ENCODE results near the gene PROSER2.

Gene PROSER2

DNA sequence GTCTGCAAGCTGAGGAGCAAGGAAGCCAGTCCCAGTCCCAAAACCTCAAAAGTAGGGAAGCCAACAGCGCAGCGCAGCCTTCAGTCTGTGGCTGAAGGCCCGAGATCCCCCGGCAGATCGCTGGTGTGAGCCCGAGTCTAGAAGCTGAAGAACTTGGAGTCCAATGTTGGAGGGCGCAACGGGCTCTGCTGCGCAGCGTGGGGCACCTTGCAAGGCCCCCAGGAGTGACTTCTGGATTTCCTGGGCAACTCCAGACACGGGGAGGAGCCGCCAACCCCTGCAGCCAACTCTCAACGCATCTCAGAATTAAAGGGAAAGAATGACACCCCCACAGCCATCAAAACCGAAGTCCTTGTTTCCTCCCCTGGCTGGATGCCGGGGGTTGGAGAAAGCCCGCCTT, 18.8 kb upstream of the PROSER2 start:
- DNase-seq (ENCODE audit: low spot score), result no peak

DNA sequence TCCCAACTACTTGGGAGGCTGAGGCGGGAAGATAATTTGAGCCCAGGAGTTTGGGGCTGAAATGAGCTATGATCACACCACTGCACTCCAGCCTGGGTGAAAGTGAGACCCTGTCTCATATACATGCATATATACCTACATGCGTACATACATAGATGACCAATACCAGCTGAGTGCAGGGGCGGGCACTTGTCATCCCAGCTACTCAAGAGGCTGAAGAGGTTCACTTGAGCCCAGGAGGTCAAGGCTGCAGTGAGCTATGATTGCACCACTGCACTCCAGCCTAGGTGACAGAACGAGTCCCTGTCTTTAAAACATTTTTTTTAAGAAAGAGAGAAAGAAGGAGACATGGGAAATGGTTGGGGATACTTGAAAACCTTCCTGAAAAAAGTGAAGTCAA, 17.4 kb upstream of the PROSER2 start:
- no peak for DNase-seq (ENCODE audit: low spot score)

DNA sequence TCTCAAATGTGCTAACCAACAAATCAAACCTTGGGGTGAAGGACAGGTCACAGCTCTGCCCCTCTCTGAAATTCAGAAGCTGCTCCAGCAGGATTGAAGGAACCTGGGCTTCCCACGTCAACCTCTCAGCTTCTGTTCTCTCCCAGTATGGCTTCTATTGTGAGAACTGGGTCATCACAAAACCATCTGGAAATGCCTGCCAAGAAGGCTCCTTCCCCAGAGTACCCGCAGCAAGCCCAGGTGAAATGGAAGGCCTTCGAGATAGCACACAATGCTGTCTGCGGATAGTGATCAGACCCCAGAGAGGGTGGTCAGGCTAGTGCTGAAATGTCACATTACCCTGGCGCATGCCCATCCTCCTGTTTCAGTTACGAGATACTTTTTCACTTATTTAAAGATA, 16.4 kb upstream of the PROSER2 start:
- no peak for DNase-seq (ENCODE audit: low spot score)

DNA sequence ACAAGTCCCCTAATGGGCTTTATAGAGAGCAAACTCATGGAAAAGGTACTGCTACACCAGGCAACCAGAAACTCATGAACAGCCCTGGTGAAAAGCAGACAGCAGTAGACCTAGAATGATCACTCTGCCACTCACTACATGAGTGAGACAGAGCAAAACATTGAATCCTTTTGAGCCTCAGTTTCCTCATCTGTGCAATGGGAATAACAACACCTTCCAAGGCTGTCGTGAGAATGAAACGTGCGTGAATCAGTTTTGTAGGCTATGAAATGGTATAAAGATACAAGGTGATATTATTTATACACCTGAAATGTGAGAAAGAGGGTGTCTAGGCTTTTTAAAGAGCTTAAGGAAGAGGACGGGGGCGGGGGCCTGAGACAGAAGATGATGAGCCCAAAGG, 14.3 kb upstream of the PROSER2 start:
- no peak for DNase-seq (ENCODE audit: low spot score)

DNA sequence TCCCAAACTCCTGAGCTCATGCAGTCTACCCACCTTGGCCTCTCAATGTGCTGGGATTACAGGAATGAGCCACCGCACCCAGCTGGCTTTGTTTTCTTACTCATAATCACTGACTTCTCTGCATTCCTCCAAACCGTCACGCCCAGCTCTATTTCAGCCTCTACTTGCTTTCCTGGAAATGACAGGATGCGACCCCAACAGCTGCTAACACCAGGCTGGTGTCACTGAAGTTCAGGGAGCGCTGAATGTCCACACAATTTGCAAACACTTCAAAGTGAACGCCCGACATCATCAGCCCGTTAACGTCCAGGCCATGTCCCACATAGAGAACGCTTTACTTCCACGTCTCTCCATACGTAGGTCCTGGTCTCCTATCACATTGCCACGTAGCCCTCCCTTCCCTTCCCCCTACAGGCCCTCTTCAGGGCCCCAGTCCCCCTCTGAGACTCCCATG, 12.8 kb upstream of the PROSER2 start:
- DNase-seq (ENCODE audit: low spot score), result no peak

DNA sequence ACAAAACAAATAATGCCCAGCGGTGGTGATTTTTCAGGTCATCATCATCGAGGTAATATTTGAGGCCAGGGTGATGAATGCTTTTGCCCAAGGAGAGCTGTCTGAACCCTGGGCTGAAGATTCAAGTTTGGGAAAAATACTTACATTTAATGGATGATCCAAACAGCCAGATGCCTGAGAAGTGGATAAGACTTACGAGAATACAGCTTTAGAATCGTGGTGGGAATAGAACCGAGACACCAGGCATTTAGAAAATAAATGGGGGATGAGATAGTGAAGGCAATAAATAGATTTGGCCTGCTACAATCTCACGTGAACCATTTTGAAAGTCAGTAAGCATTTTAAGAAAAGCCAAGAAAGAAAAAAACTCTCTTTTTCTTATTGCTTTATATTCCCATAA, 12.2 kb upstream of the PROSER2 start:
- DNase-seq (ENCODE audit: low spot score), result no peak

DNA sequence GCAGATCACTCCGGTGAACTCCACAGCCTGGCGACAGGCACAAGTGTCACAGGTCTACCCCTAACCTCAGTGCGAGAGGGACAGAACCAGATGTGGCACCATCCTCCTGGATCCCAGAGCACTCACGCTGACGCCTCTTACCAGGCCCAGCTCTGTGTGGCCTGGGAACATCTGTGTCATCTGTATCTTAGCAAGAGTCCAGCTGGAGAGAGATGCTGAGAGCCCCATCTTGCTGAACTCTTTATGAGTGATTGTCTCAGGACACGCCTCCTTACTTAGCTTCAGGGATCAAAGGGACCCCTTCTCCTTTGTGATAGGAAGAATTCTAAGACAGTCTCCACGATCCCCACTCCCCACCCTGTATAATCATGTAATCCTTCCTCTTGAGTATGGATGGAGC, 10.0 kb upstream of the PROSER2 start:
- no peak for DNase-seq (ENCODE audit: low spot score)

DNA sequence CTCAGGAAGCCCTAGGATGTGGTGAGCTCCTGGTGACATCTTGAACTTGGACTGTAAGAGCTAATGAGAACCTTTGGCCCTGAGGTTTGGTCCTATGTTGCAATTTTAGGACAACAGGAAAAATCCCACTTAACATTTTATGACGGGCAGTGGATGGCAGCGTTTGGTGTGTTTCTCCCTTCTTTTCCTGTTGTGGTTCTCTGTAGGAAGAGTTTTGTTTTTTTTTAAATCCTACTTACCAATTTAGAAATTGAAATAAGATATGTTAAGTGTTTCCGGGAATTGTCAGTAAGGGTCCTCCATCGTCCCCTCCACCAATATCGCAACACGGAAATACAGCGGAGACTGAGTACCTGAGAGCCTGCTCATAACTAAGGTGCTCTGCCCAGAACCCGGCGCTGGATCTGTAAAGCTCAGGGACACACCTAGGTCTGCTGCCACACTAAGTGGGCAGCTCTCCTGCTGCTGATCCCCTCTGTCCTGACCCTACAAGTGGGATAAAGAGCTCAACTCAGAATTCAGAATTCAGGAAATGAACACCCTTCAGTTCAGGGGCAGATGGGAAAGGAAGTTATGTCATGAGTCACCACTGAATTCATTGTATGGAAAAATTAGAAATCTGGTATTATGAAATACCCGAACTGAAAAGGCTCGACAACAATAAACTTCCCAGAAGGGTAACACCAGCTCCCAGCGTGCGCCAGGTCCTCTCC, 9.1 kb upstream of the PROSER2 start:
- DNase-seq (ENCODE audit: low spot score), result no peak

DNA sequence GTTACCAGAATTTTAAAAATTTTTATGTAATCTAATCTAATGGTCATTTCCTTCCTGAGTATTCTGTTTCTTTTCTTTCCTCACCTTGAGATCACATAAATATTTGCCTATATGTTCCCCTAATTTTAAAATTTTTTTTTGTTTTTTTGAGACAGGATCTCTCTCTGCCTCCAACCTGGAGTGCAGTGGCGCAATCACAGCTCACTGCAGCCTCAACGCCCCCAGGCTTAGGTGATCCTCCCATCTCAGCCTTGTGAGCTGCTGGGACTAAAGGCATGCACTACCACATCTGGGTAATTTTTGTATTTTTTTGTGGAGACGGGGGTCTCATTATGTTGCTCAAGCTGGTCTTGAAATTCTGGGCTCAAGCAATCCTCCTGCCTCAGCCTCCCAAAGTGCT, 4.1 kb upstream of the PROSER2 start:
- no peak for DNase-seq (ENCODE audit: low spot score)

DNA sequence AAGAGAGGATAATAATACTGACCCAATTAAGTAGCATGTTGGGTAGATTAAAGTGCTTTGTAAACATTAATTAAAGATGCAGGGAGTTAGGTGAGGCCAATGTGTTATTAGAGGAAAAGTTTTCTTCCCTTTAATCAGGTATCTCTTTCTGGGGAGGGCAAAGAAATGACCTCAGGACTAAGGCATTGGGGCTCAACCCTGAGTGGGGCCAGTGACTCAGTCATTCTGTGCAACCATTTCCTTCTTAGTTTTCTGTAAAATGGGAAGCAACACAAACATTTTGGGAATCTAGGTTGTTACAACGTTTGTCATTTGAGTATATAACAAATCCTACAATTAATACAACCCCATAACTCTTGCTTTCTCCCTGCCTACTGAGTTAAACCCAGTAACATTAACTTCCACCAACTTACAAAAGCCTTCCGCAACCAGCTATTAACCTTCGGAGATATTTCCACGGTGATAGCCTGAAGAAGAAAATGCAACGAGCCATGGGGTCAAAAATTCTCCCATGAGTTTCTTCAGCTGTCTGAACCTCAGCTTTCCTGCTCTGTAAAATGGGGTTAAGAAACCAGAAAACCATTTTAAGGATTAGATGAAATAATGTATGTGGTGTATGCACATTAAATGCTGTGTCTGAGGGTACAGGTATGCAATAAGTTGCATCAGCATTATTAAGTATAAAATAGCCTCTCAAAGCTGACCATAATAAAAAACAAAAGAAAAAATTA, 965 bp upstream of the PROSER2 start:
- no peak for DNase-seq (ENCODE audit: low spot score)

DNA sequence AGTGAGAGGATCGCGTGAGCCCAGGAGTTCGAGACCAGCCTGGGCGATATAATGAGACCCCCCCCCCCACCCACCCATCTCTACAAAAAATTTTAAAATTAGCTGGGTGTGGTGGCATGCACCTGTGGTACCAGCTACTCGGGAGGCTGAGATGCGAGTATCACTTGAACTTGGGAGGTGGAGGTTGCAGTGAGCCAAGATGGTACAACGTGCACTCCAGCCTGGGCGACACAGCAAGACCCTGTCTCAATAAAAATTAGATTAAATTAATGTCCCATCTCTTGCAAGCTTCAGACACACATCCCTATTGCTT, 391 bp upstream of the PROSER2 start:
- no peak for DNase-seq (ENCODE audit: low spot score)

DNA sequence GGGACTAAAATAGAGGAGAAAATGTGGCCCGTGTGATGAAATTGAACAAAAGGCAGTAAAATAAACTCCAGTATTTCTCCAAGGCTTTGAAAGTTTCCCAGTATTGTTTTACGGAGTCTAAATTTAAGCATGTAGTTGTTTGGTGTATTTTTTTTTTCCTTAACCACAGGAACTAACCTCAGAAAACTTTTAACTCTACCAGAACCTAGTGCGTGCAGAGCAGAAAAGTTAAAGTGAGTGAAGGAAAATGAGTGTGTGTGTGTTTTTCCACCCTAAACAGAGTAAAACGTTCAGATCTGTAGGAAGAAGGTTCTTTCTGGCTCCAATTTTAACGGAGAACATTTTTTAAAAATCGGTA, 812 bp downstream of the PROSER2 start:
- DNase-seq (ENCODE audit: low spot score), result no peak

DNA sequence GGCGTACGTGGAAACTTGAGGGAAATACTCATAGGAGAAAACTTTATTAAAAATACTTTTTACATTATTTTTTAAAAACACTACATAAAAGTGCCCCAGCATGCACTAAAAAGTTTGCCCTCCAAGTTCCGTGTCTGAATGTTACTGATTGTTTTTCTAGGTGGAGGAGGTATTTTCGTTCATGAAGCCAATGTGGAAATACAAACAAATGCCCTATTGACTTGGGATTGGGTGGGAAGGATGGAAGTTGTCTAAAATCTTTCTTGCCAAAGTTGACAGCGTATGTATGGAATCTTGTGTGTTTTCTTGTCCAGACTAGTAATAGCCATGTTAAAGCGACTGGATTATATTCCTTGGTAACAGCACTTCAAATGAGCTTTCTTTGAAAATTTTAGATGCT, 1.2 kb downstream of the PROSER2 start:
- DNase-seq (ENCODE audit: low spot score), result no peak

DNA sequence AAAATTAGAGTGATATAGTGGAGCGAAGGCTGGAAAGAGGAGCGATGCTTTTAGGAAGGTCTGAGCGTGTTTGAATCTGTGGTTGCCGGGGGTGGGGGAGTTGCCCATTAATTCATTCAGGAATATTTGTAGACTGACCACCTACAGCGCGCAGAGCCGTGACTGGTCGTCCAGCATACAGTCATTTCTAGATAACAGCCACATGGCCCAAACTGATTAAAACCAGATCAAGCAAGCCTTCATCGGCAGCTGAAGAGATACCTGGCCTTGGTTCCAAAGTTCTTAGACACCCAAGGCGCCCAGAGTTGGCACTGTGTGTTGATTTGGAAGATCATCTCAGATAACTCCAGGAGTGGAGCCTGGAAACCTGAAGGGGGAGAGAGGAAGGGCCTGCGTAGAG, 1.7 kb downstream of the PROSER2 start:
- DNase-seq (ENCODE audit: low spot score), result no peak

DNA sequence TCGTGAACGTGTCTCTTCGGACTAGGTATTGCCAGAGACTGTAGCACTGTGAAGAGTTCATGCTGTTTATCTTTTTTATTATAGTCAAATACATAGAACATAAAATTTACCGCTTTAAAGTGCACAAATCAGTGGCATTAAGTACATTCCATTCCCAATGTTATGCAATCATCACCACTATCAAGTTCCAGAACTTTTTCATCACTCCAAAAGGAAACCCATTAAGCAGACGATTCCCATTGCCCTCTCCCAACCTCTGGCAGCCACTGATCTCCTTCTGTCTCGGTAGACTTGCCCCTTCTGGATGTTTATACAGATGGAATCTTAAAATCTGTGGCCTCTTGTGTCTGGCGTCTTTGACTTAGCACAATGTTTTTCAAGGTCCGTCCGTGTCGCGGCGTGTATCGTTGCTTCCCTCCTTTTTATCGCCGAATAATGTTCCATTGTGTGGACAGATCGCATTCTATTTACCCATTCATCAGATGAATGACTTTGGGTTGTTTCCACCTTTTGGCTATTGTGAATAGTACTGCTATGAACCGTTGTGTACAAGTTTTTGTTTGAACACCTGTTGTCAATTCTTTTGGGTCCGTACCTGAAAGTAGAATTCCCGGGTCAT, 2.7 kb downstream of the PROSER2 start:
- no peak for DNase-seq (ENCODE audit: low spot score)

DNA sequence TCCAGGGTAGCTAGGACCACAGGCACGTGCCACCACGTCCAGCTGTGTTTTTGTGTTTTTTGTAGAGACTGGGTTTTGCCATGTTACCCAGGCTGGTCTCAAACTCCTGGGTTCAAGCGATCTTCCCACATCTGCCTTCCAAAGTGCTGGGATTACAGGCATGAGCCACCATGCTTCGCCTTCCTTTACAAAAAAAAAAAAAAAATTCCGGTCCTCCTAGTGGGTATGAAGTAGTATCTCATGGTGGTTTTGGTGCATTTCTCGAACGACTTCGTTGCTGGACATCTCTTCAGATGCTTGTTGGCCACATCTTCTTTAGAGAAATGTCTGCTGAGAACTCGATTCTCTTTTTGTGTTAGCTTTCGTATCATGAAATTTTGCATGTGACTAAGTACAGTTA, 3.9 kb downstream of the PROSER2 start:
- no peak for DNase-seq (ENCODE audit: low spot score)

DNA sequence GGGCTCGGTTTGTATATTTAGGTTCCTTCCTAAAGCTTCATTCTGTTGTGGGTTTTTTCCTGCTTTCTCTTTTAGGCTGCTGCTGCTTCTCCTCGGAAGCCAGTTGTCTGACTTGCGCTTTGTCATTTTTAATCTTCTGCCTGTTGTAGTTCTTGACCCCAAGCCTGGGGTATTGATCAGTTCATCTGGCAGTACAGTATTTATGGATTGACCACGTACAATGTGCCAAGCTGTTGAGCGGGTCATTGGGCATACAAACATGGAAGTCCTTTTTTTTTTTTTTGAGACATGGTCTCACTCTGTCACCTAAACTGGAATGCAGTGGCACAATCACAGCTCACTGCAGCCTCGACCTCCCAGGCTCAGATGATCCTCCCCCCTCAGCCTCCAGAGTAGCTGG, 4.3 kb downstream of the PROSER2 start:
- no peak for DNase-seq (ENCODE audit: low spot score)

DNA sequence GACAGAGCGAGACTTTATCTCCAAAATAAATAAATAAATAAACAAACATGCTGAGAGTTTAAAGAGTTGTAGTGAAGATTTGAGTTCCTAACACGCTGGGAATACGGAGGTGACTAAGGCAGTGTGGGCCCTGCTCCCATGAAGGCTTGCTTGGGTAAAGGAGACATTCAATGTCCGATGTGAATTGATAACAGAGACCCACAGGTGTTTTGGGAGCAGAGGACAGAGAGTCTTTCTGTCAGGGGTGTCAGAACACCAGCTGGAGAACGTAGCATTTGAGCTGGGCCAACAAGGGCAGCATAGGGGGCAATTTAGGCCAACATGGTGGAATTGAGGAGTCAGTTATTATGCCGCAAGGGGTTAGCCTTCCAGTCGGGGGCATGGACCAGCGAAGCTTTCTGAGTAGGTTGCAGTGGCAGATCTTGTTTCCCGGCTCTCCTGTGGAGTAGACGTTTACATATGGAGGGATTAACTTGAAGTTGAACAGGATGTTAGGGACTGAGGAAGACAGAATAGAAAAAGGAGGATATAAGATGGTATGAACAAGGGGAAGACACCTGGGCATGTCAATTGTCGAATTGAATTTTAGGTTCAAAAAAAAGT, 5.6 kb downstream of the PROSER2 start:
- DNase-seq (ENCODE audit: low spot score), result no peak

DNA sequence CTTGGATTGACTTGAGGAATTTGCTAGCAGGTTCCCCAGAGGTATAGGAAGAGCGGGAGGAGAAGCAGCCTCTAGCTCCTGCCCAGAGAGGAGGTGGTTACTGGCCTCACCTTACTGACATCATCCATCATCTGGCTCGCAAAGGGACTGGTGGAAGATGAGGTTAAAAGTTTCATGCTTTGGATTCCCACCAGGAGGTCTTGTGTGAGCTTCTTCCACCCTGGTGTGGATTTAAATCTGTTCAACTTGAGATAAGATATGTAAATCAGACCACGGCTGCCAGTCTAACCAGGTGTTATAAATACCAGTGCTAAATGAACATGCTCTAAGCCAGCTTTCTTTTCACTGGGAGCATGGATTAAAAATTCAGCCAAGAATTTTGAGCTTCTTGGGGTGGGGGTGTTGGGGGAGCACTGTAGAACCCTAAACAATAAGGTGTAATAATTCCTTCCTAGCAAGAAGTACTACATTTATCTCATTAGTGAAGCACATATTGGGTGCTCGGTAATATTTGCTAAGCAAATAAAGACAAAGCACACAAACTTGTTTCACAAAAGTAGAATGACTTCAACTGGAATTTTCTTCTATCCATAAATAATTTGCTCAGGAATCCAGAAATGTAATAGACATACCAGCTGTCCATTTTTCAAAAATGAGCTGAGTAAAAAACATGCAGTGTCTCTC, 7.8 kb downstream of the PROSER2 start:
- DNase-seq (ENCODE audit: low spot score), result no peak

DNA sequence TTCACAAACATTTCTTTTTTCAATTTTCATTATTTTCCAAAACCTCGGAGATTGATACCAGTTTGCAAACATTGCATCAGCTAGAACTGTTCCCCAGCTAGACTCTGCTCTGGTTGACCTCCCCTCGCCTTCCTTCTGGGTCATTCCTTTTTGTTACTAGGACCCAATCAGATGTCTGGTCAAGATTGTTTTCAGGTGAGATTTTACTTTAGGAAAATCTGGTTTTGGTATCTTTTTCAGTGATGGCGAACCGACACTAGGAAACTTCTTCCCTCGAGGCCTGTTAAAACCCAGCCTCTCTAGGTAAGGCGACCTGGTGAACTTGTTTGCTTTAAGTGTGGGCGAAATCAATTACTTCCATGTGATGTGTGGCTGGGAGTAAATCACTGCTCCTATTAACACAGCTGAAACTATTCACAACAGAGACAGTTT, 8.4 kb downstream of the PROSER2 start:
- DNase-seq (ENCODE audit: low spot score), result no peak

DNA sequence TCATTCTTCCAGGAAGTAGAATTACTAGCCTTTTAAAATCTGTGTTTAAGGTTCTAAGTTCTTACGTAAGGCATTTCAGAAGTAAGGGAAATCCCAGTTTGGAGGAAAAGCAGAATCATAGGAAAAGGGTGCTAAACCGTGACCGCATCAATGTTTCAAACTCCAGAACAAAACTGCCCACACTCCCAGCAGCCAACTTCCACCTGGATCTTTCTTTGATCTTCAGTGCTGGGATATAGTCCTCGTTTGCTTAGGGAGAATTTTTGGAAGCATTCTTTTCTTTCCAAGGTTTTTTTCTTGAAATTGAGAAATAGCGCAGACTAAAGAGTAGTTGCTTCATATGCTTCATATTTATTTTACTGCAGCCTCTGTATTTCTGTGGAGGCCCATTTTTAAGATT, 8.9 kb downstream of the PROSER2 start:
- no peak for DNase-seq (ENCODE audit: low spot score)

DNA sequence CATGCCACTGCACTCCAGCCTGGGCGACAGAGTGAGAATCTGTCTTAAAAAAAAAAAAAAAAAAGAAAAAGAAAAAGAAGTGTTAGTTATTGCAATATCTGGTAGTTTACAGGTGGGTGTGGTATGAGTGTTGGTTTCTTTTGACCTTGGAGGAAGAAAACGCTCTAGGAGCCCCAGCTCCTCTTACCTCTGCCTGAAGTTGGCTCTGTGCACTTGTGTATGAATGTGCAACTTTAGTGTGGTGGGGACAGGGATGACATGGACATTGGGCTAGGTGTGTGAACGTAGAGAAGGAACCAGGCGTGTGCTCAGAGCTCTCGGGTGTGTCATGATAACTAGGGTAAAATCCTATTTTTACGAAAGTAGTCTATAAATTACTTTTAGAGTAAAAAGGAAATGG, 11.9 kb downstream of the PROSER2 start:
- no peak for DNase-seq (ENCODE audit: low spot score)

DNA sequence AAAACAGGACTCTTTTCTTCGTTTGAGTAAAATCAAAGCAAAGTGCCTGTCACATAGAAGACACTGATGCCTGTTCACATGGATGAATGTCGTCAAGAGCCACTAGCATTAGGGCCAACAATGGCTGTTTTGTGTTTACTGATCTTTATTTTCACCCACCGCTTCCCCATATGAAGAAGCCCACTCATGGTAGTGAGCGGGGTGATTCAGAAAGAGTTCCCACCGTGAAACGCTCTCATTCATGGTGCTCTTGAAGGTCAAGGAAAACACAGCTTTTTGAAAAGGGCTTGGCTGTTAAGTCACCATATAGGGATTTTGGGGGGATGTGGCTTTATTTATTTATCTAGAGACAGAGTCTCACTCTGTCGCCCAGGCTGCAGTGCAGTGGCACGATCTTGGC, 12.5 kb downstream of the PROSER2 start:
- no peak for DNase-seq (ENCODE audit: low spot score)
